C4-2B (cell line): ENCODE results near the gene HYAL1.

ENCODE experiments used
- CTCF ChIP-seq: fragments of 450-650 bp; conservative IDR thresholded peaks from 2 replicates; pipeline ENCODE4 v1.5.1; 2017; ENCODE audit warnings: mild to moderate bottlenecking
- ZFX ChIP-seq: fragments of 450-650 bp; IDR thresholded peaks from 2 replicates; pipeline ENCODE4 v1.6.1; 2017

DNA sequence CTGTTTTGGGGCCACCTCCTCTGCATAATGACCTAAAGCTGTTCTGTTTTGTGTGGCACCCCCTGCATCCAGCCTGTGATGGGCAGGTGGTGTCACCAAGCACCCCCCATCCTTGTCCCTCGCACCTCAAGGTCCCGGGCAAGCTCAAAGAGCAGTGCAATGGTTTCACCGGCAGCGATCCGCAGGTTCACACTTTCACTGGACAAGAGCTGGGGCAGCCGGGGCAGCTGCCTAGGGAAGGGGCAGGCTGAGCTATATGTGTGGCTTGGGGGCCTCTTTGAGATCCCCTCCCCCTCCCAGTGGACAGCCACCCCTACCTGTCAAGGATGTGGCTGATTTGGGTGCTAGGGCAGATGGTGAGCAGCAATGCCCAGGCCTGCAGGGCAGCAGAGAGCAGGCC lies 14.2 kb downstream of the HYAL1 start:
- TF ChIP-seq CTCF = no peak
- TF ChIP-seq ZFX = no peak
